ENCODE results near the gene RGSL1. TPM values are rescaled to one million over a fixed set of nuclear protein-coding genes. Genes with fewer than 3 reads are reported as not detected.

The RGSL1 gene
- polyA plus RNA-seq, 1 donor from 2014 or later: not detected

DNA sequence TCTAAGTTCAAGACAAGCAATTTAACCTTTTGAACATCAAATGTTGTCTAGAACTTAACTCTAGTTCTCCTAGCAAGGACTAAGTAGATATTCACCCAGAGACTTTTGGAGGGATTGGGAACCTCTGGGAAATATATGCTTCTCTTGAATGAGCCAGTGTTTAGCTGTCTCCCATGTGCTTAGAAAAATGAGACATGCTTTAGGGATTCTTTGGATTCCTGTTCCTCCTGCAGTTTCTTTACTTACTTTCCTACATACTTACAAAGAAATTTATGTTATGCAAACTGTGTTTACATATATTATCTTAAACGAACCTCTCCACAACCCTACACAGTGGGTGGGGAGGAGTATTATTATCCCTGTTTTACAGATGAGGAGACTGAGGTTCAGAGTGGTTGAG is 99.9 kb downstream of the RGSL1 start:
- Histone ChIP-seq H2AFZ (ENCODE audit: low read depth, low read length) (no peak overlapping the region), H3K9me2 (ENCODE audit: insufficient read depth, low read length) (no peaks in the 10 kb centered on the region), H3K9ac (ENCODE audit: low read length) (no peak overlapping the region), H3F3A (ENCODE audit: insufficient read depth, low read length, poor library complexity, severe bottlenecking) (no peaks in the 10 kb centered on the region), H3K9me3 (ENCODE audit: low read length) (no peaks in the 10 kb centered on the region), H3K27me3 (ENCODE audit: insufficient read depth, low read depth, low read length) (no peaks in the 10 kb centered on the region), H3K27ac (ENCODE audit: low read length) (no peak overlapping the region), H3K4me2 (ENCODE audit: low read length) (no peak overlapping the region), H3K79me2 (replicated peaks; ENCODE audit: insufficient read depth, low read length) (no peaks in the 10 kb centered on the region), H3K4me3 (ENCODE audit: low read length) (no peak overlapping the region), H3K36me3 (ENCODE audit: insufficient read depth, low read length) (no peaks in the 10 kb centered on the region), H4K20me1 (ENCODE audit: insufficient read depth) (no peaks in the 10 kb centered on the region)
- TF ChIP-seq RAD21 (conservative IDR thresholded peaks at IDR 0.05): no peak
- TF ChIP-seq, protein P1, sequence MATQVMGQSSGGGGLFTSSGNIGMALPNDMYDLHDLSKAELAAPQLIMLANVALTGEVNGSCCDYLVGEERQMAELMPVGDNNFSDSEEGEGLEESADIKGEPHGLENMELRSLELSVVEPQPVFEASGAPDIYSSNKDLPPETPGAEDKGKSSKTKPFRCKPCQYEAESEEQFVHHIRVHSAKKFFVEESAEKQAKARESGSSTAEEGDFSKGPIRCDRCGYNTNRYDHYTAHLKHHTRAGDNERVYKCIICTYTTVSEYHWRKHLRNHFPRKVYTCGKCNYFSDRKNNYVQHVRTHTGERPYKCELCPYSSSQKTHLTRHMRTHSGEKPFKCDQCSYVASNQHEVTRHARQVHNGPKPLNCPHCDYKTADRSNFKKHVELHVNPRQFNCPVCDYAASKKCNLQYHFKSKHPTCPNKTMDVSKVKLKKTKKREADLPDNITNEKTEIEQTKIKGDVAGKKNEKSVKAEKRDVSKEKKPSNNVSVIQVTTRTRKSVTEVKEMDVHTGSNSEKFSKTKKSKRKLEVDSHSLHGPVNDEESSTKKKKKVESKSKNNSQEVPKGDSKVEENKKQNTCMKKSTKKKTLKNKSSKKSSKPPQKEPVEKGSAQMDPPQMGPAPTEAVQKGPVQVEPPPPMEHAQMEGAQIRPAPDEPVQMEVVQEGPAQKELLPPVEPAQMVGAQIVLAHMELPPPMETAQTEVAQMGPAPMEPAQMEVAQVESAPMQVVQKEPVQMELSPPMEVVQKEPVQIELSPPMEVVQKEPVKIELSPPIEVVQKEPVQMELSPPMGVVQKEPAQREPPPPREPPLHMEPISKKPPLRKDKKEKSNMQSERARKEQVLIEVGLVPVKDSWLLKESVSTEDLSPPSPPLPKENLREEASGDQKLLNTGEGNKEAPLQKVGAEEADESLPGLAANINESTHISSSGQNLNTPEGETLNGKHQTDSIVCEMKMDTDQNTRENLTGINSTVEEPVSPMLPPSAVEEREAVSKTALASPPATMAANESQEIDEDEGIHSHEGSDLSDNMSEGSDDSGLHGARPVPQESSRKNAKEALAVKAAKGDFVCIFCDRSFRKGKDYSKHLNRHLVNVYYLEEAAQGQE (IDR thresholded peaks at IDR 0.05; ENCODE audit: borderline replicate concordance): no peak
- TF ChIP-seq POLR2AphosphoS5 (IDR thresholded peaks at IDR 0.05): no peak
- TF ChIP-seq SMC3 (conservative IDR thresholded peaks at IDR 0.05; ENCODE audit: poor library complexity): no peak
- no peak for TF ChIP-seq EZH2 (IDR thresholded peaks at IDR 0.05; ENCODE audit: borderline replicate concordance, insufficient read depth, low read length, poor library complexity, severe bottlenecking)
- no peak for TF ChIP-seq TAF1 (IDR thresholded peaks at IDR 0.05; ENCODE audit: low read depth)
- TF ChIP-seq CTCF (IDR thresholded peaks at IDR 0.05; ENCODE audit: poor library complexity, severe bottlenecking): no peak
- no peak for TF ChIP-seq EP300 (conservative IDR thresholded peaks at IDR 0.05; ENCODE audit: poor library complexity, severe bottlenecking)
- TF ChIP-seq MXI1 (conservative IDR thresholded peaks at IDR 0.05; ENCODE audit: poor library complexity, severe bottlenecking): no peak

DNA sequence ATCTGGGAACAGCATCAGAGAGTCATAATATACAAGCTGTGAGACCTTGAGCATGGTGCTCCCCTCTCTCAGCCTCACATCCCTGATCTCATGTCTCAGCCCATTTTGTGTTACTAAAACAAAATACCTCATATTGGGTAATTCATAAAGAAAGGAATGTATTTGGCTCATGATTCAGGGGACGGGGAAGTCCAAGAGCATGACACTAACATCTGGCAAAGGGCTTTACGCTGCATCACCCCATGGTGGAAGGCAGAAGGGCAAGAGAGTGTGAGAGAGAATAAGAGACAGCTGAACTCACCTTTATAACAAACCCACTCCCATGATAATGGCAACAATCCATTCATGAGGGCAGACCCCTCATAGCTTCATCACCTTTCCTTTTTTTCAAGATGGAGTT is 102.6 kb downstream of the RGSL1 start:
- Histone ChIP-seq H3K9me3 (ENCODE audit: low read length) (no peaks in the 10 kb centered on the region), H3K27ac (ENCODE audit: low read length) (no peak overlapping the region), H3K79me2 (replicated peaks; ENCODE audit: insufficient read depth, low read length) (no peaks in the 10 kb centered on the region), H3K4me2 (ENCODE audit: low read length) (no peak overlapping the region), H3K9ac (ENCODE audit: low read length) (no peak overlapping the region), H4K20me1 (ENCODE audit: insufficient read depth) (no peaks in the 10 kb centered on the region), H3F3A (ENCODE audit: insufficient read depth, low read length, poor library complexity, severe bottlenecking) (no peaks in the 10 kb centered on the region), H2AFZ (ENCODE audit: low read depth, low read length) (no peak overlapping the region), H3K36me3 (ENCODE audit: insufficient read depth, low read length) (no peaks in the 10 kb centered on the region), H3K9me2 (ENCODE audit: insufficient read depth, low read length) (no peaks in the 10 kb centered on the region), H3K4me3 (ENCODE audit: low read length) (no peak overlapping the region), H3K27me3 (ENCODE audit: insufficient read depth, low read depth, low read length) (no peaks in the 10 kb centered on the region)
- TF ChIP-seq, protein P1 (IDR thresholded peaks at IDR 0.05; ENCODE audit: borderline replicate concordance): no peak
- no peak for TF ChIP-seq CTCF (IDR thresholded peaks at IDR 0.05; ENCODE audit: poor library complexity, severe bottlenecking)
- TF ChIP-seq RAD21 (conservative IDR thresholded peaks at IDR 0.05): no peak
- TF ChIP-seq EP300 (conservative IDR thresholded peaks at IDR 0.05; ENCODE audit: poor library complexity, severe bottlenecking): no peak
- no peak for TF ChIP-seq TAF1 (IDR thresholded peaks at IDR 0.05; ENCODE audit: low read depth)
- no peak for TF ChIP-seq EZH2 (IDR thresholded peaks at IDR 0.05; ENCODE audit: borderline replicate concordance, insufficient read depth, low read length, poor library complexity, severe bottlenecking)
- TF ChIP-seq POLR2AphosphoS5 (IDR thresholded peaks at IDR 0.05): no peak
- TF ChIP-seq SMC3 (conservative IDR thresholded peaks at IDR 0.05; ENCODE audit: poor library complexity): no peak
- no peak for TF ChIP-seq MXI1 (conservative IDR thresholded peaks at IDR 0.05; ENCODE audit: poor library complexity, severe bottlenecking)

All from neural cell (in vitro differentiated cells).